Spinal cord (tissue), 10 donors: ENCODE data around the gene MORF4L2. TPM values are rescaled to one million over a fixed set of nuclear protein-coding genes. Genes with fewer than 3 reads are reported as not detected.
"Not testable (repeated sequence)": the region's sequence is repeated elsewhere in the genome, so short reads cannot be mapped to it uniquely, and the experiment has no call there.

Source experiments
- DNase-seq, 6 donors: peaks; one replicate each; pipeline versions ENCODE4 v3.0.0 to v3.0.0-alpha.2; 2013 to 2015; ENCODE audit warnings: low spot score in 6 of 6, low read depth in 4 of 6
- H3K27ac ChIP-seq: one replicate; pipeline ENCODE4 v1.5.1; 2013; ENCODE audit warnings: low read depth, low read length, control low read depth
- H3K27me3 ChIP-seq: one replicate; pipeline ENCODE4 v1.6.1; 2013; ENCODE audit warnings: low read length; ENCODE audit not compliant: control insufficient read depth, insufficient read depth
- H3K36me3 ChIP-seq: one replicate; pipeline ENCODE4 v1.6.1; 2013; ENCODE audit warnings: low read length; ENCODE audit not compliant: control insufficient read depth, insufficient read depth
- H3K4me1 ChIP-seq: one replicate; pipeline ENCODE4 v1.6.1; 2013; ENCODE audit warnings: low read length; ENCODE audit not compliant: control insufficient read depth, insufficient read depth
- H3K4me3 ChIP-seq: one replicate; pipeline ENCODE4 v1.5.1; 2013; ENCODE audit warnings: low read depth, low read length, control low read depth
- H3K9me3 ChIP-seq: one replicate; pipeline ENCODE4 v1.6.1; 2013; ENCODE audit warnings: low read length; ENCODE audit not compliant: control insufficient read depth, insufficient read depth
- WGBS: methylation state at CpG from one replicate; pipeline ENCODE4 v1.1.5; 2013; ENCODE audit warnings: missing lambda C conversion rate; ENCODE audit not compliant: insufficient coverage; 5-methylcytosine and 5-hydroxymethylcytosine counted together
- polyA plus RNA-seq, 2 donors: library from polyadenylated mRNA; unstranded; fragments of 120-200 nt; gene quantifications; one replicate each; pipeline ENCODE4 v1.2.1, GENCODE V29; 2013; ENCODE audit not compliant: insufficient read length in 2 of 2
- total RNA-seq, 2 donors: library from RNA; depleted of rRNA in 1 of 2; stranded (reverse); fragments of 120-200 nt in 1 of 2; fragments of >200 nt in 1 of 2; gene quantifications; one replicate each; pipeline versions ENCODE4 v1.2.3 to v1.2.4, GENCODE V29; 2013 to 2014
- donor health status: healthy.

The MORF4L2 gene
- total and polyA plus RNA-seq, 4 donors = 331 to 391 (median 351) TPM

DNA sequence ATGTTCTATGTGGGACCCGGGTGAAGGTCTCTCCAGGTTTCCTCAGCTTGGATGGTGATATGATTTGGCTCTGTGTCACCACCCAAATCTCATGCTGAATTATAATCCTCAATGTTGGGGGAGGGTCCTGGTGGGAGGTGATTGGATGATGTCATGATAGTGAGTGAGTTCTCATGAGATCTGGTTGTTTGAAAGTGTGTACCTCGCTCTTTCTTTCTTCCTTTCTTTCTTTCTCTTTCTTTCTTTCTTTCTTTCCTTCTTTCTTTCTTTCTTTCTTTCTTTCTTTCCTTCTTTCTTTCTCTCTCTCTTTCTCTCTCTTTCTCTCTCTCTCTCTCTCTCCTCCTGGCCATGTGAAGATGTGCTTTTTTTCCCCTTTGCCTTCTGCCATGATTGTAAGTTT is 27.0 kb downstream of the MORF4L2 start:
- H3K27ac ChIP-seq, H3K36me3 ChIP-seq, DNase-seq, H3K9me3 ChIP-seq, H3K4me3 ChIP-seq, H3K4me1 ChIP-seq, H3K27me3 ChIP-seq: not testable (repeated sequence)
- WGBS = no CpG with 5 or more reads among the region's 2 CpGs

- 75% methylated on average over 3 of the region's 5 CpGs for WGBS
- Histone ChIP-seq H3K4me3 (no peak overlapping the region), H3K27ac (no peak overlapping the region), H3K4me1 (no peaks in the 10 kb centered on the region), H3K9me3 (no peaks in the 10 kb centered on the region), H3K27me3 (peaks cover 3% of the 10 kb centered on the region), H3K36me3 (no peaks in the 10 kb centered on the region)
- DNase-seq = no peak
Observed at GRCh38 chrX:103658681-103659433, 27.6 kb downstream of the MORF4L2 start.

DNA sequence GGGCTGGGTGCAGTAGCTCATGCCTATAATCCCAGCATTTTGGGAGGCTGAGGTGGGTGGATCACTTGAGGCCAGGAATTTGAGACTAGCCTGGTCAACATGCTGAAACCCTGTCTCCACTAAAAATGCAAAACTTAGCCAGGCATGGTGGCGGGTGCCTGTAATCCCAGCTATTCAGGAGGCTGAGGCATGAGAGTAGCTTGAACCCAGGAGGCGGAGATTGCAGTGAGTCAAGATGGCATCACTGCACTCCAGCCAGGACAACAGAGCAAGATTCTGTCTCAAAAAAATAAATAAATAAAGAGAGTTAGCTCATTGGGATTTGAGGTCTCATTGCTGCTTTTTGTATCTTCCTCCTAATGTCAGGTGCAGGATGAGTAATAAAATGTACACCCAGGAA is 29.4 kb downstream of the MORF4L2 start:
- not testable (repeated sequence) for H3K9me3 ChIP-seq, H3K36me3 ChIP-seq, H3K4me3 ChIP-seq, H3K27ac ChIP-seq, H3K4me1 ChIP-seq, H3K27me3 ChIP-seq, DNase-seq
- 78% methylated on average over 1 of the region's 2 CpGs for WGBS

DNA sequence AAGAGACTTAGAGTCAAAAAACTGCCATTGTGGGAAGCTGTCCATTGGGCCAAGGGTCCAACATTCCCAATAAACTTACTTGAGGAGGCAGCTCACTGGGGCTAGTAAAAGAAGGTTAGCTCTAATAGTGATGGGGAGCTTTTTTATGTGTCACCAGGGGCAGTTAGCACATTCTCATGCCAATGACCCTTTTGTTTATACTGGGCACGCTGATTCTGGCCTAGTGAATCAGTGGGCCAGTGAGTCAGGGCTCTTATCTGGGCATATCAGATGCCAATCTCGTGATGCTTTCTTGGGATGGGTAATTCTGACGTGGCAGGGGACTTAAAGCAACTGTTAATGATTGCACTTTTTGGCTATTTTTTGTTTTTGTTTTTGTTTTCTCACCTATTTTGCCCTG is 29.9 kb downstream of the MORF4L2 start:
- no peak overlapping the region for H3K27ac ChIP-seq

GRCh38 chrX:103655230-103656000 is 31.1 kb downstream of the MORF4L2 start:
- not testable (repeated sequence) for H3K4me1 ChIP-seq, DNase-seq, H3K4me3 ChIP-seq, H3K36me3 ChIP-seq, H3K27me3 ChIP-seq, H3K9me3 ChIP-seq, H3K27ac ChIP-seq
- WGBS = 82% methylated on average over 2 of the region's 7 CpGs

More for the DNA sequence above, 29.9 kb downstream of the MORF4L2 start:
- Histone ChIP-seq H3K27me3 (peaks cover 2% of the 10 kb centered on the region), H3K4me3 (no peak overlapping the region), H3K4me1 (no peaks in the 10 kb centered on the region), H3K9me3 (no peaks in the 10 kb centered on the region), H3K36me3 (no peaks in the 10 kb centered on the region)
- no peak for DNase-seq
- 40% methylated on average over 3 of the region's 3 CpGs for WGBS

GRCh38 chrX:103651151-103651773 is 35.2 kb downstream of the MORF4L2 start:
- Histone ChIP-seq H3K27me3 (no peaks in the 10 kb centered on the region), H3K4me3 (no peak overlapping the region), H3K4me1 (no peaks in the 10 kb centered on the region), H3K27ac (no peak overlapping the region), H3K36me3 (no peaks in the 10 kb centered on the region), H3K9me3 (no peaks in the 10 kb centered on the region)
- no peak for DNase-seq
- WGBS = no CpG with 5 or more reads among the region's 2 CpGs

GRCh38 chrX:103647630-103648029 is 38.9 kb downstream of the MORF4L2 start:
- H3K4me3 ChIP-seq = no peak overlapping the region
- no peaks in the 10 kb centered on the region for H3K4me1 ChIP-seq
- DNase-seq = no peak
- no peaks in the 10 kb centered on the region for H3K36me3 ChIP-seq
- H3K9me3 ChIP-seq = no peaks in the 10 kb centered on the region
- no peak overlapping the region for H3K27ac ChIP-seq
- WGBS = no CpG with 5 or more reads among the region's 1 CpG
- H3K27me3 ChIP-seq = no peaks in the 10 kb centered on the region

DNA sequence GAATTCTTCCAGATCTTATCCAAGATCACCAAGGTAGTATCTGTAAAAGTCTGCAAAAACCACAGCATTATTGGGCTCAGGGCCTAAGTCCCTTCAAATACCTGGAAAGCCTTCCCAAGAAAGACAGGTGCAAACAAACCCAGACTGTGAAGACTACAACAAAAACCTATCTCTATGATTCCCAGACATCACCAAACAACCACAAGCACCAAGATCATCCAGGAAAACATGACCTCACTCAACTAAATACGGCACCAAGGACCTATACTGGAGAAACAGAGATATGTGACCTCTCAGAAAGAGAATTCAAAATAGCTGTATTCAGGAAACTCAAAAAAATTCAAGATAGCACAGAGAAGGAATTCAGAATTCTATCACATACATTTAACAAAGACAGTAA is 42.4 kb downstream of the MORF4L2 start:
- DNase-seq = no peak
- H3K4me1 ChIP-seq = no peaks in the 10 kb centered on the region
- no peaks in the 10 kb centered on the region for H3K9me3 ChIP-seq
- H3K4me3 ChIP-seq = no peak overlapping the region
- no peaks in the 10 kb centered on the region for H3K36me3 ChIP-seq
- WGBS = no CpG with 5 or more reads among the region's 1 CpG
- H3K27me3 ChIP-seq = peaks cover 3% of the 10 kb centered on the region
- no peak overlapping the region for H3K27ac ChIP-seq

DNA sequence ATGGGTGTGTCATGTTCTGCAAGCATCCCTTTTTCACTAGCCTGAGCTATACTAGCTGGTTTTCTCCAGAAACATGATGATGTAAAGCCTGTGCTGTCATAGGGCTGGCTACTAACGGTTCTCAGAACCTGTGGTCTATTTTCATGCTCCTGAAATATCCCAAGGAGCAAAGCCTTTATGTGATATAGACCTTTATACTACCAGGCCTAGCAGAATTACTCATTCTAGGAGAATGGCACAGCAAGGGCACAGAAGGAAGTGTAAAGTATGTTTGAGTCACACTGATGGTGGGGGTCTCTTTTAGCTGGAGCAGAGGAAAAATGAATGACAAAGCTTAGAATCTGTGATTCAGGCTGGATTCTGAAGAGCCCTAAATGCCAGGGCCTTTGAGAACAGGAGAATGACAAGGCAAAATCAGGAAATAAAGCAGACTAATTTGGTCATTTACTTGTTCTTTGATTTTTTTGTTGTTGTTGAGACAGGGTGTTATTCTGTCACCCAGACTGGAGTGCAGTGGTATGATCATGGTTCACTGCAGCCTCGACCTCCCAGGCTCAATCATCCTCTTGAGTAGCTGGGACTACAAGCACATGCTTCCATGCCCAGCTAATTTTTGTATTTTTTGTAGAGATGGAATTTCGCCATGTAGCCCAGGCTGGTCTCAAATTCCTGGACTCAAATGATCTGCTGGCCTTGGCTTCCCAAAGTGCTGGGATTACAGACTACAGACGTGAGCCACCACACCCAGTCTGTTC is 45.9 kb downstream of the MORF4L2 start:
- DNase-seq = no peak
- Histone ChIP-seq H3K36me3 (no peaks in the 10 kb centered on the region), H3K27me3 (peaks cover 6% of the 10 kb centered on the region), H3K27ac (no peak overlapping the region), H3K9me3 (no peaks in the 10 kb centered on the region), H3K4me1 (no peaks in the 10 kb centered on the region), H3K4me3 (no peak overlapping the region)
- 67% methylated on average over 2 of the region's 4 CpGs for WGBS
